ENCODE results near the gene AHCTF1. TPM values are rescaled to one million over a fixed set of nuclear protein-coding genes. Genes with fewer than 3 reads are reported as not detected.
"Not testable (repeated sequence)": the region's sequence is repeated elsewhere in the genome, so short reads cannot be mapped to it uniquely, and the experiment has no call there.

The AHCTF1 gene
- total RNA-seq, 1 donor from 2014 or later: 31.3 TPM

DNA sequence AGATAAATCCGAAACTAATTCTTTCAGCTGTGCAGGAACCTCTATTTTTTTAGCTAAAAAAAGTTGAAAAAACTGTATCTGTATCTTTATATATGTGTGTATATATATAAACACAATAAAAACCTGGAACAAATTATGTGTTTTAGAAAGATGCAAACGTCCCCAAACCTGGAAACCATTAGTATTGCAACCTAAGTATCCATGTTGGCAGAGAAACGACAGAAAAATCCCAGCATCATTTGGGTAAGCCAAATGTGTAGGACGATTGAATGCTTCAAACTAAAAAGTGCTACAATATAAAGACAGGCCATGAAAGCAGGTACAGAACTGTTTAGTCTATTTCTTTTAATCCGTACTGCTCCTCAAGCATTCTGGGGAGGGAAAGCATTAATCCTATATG lies 87.9 kb downstream of the AHCTF1 start:
- intact Hi-C loops (cut with micrococcal nuclease): no loop called here
- no peaks in the 10 kb centered on the region for H3K27me3 Mint-ChIP-seq
- H3K4me3 Mint-ChIP-seq: no peak overlapping the region
- ChIA-PET CTCF (no interaction called here), POLR2A (no interaction called here)
- peaks cover 68% of the 10 kb centered on the region for H3K36me3 Mint-ChIP-seq (ENCODE audit: low read depth)
- H3K4me1 Mint-ChIP-seq: no peaks in the 10 kb centered on the region
- TF ChIP-seq, protein P1, sequence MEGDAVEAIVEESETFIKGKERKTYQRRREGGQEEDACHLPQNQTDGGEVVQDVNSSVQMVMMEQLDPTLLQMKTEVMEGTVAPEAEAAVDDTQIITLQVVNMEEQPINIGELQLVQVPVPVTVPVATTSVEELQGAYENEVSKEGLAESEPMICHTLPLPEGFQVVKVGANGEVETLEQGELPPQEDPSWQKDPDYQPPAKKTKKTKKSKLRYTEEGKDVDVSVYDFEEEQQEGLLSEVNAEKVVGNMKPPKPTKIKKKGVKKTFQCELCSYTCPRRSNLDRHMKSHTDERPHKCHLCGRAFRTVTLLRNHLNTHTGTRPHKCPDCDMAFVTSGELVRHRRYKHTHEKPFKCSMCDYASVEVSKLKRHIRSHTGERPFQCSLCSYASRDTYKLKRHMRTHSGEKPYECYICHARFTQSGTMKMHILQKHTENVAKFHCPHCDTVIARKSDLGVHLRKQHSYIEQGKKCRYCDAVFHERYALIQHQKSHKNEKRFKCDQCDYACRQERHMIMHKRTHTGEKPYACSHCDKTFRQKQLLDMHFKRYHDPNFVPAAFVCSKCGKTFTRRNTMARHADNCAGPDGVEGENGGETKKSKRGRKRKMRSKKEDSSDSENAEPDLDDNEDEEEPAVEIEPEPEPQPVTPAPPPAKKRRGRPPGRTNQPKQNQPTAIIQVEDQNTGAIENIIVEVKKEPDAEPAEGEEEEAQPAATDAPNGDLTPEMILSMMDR (IDR thresholded peaks at IDR 0.05): no peak
- H3K9me3 Mint-ChIP-seq: no peaks in the 10 kb centered on the region
- H3K27ac Mint-ChIP-seq: no peak overlapping the region
- DNase-seq (no peak), ATAC-seq (ENCODE audit: low read depth) (no peak)

GRCh38 chr1:246840761-246841160 lies 91.0 kb downstream of the AHCTF1 start:
- intact Hi-C loops (cut with micrococcal nuclease): not testable (repeated sequence)

DNA sequence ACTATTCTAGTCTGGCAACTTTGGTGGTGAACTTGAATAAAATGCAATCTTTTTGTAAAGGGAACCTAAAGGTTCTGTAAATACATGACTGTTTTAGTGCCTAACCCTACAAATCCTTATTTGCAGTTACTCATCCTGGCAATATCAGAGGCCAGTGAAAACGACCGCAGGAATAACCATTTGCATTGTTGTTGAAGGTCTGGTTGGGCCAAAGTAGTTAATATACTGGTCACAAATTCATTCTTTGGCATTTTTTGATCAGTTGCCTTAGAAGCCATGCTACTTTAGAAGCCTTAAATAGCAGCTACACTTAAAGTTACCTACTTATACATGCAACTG lies 93.7 kb downstream of the AHCTF1 start:
- ChIA-PET POLR2A (no interaction called here), CTCF (no interaction called here)
- ATAC-seq (ENCODE audit: low read depth) (no peak), DNase-seq (no peak)
- H3K27me3 Mint-ChIP-seq: peaks cover 2% of the 10 kb centered on the region
- H3K27ac Mint-ChIP-seq: no peak overlapping the region
- intact Hi-C loops (cut with micrococcal nuclease): no loop called here
- H3K4me3 Mint-ChIP-seq: no peak overlapping the region
- peaks cover 27% of the 10 kb centered on the region for H3K36me3 Mint-ChIP-seq (ENCODE audit: low read depth)
- peaks cover 6% of the 10 kb centered on the region for H3K4me1 Mint-ChIP-seq
- TF ChIP-seq, protein P1 (IDR thresholded peaks at IDR 0.05): no peak
- no peaks in the 10 kb centered on the region for H3K9me3 Mint-ChIP-seq

More at GRCh38 chr1:246840761-246841160, 91.0 kb downstream of the AHCTF1 start:
- ATAC-seq (ENCODE audit: low read depth); H3K27me3 Mint-ChIP-seq; POLR2A ChIA-PET; H3K4me3 Mint-ChIP-seq; H3K9me3 Mint-ChIP-seq; H3K27ac Mint-ChIP-seq; CTCF ChIA-PET; H3K4me1 Mint-ChIP-seq; DNase-seq: not testable (repeated sequence)
- H3K36me3 Mint-ChIP-seq (ENCODE audit: low read depth): peaks cover 45% of the 10 kb centered on the region

DNA sequence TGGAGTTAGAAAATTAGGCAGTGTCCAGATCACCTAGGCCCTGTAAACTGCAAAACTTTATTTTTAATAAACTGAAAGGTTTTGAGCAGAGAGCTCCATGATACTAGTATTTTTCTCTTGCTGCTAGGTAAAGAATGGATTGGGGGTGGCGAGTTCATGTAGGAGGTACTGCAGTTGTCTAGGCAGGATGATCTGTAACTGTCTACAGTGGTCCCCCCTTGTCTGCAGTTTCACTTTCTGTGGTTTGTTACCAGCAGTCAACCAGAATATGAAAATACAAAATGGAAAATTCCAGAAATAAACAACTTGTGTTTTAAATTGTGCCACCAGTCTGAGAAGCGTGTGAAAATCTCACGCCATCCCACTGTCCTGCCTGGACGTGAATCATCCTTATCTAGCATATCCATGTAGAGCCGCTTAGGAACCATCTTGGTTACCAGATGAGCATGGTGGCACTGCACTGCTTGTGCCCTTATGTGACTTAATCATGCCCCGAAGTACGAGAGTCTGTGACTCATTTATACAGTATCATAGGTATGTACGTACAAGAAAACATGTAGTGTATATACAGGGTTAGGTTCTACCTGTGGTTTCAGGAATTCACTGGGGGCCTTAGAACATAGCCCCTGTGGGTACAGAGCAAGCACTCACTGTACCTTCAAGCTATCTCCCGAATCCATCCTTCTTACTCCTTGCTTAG lies 94.2 kb downstream of the AHCTF1 start:
- no peak for DNase-seq
- ChIA-PET POLR2A (no interaction called here), CTCF (no interaction called here)
- Mint-ChIP-seq H3K27ac (no peak overlapping the region), H3K27me3 (peaks cover 2% of the 10 kb centered on the region), H3K36me3 (ENCODE audit: low read depth) (peaks cover 22% of the 10 kb centered on the region), H3K4me1 (peaks cover 6% of the 10 kb centered on the region), H3K4me3 (no peak overlapping the region), H3K9me3 (no peaks in the 10 kb centered on the region)
- intact Hi-C loops (cut with micrococcal nuclease): no loop called here
- ATAC-seq (ENCODE audit: low read depth): no peak
- TF ChIP-seq, protein P1 (IDR thresholded peaks at IDR 0.05): no peak

GRCh38 chr1:246836209-246836966 lies 95.4 kb downstream of the AHCTF1 start:
- H3K36me3 Mint-ChIP-seq (ENCODE audit: low read depth): peaks cover 16% of the 10 kb centered on the region
- H3K9me3 Mint-ChIP-seq: no peaks in the 10 kb centered on the region
- peaks cover 4% of the 10 kb centered on the region for H3K27me3 Mint-ChIP-seq
- no peak overlapping the region for H3K4me3 Mint-ChIP-seq
- H3K27ac Mint-ChIP-seq: no peak overlapping the region
- intact Hi-C loops (cut with micrococcal nuclease): no loop called here
- no peak for ATAC-seq (ENCODE audit: low read depth)
- TF ChIP-seq, protein P1 (IDR thresholded peaks at IDR 0.05): no peak
- ChIA-PET CTCF (no interaction called here), POLR2A (no interaction called here)
- H3K4me1 Mint-ChIP-seq: peaks cover 6% of the 10 kb centered on the region
- no peak for DNase-seq

Data from activated B cell treated with CpG ODN at 0.5 μM for 24 hours (primary cell).